ENCODE data around the gene C17orf50. TPM values are rescaled to one million over a fixed set of nuclear protein-coding genes. Genes with fewer than 3 reads are reported as not detected.

Gene C17orf50
- total RNA-seq, 1 donor from 2014 or later: not detected

- ATAC-seq: peak; percentile 75
- no peak overlapping the region for H3K4me3 ChIP-seq
- no peaks in the 10 kb centered on the region for H3K9me3 ChIP-seq
- H3K27me3 ChIP-seq: no peaks in the 10 kb centered on the region
- no peak for DNase-seq
- TF ChIP-seq CTCF (IDR thresholded peaks at IDR 0.05): peak; percentile 85
- intact Hi-C loops (cut with DNase I): loop anchor here (5.0 kb wide), 1 partner anchor 37 kb away; no protein-coding TSS in a partner anchor
- no peak overlapping the region for H3K27ac ChIP-seq
- peaks cover 44% of the 10 kb centered on the region for H3K4me1 ChIP-seq
- no peaks in the 10 kb centered on the region for H3K36me3 ChIP-seq
These were observed 44.0 kb downstream of the C17orf50 start for GRCh38 chr17:35804658-35805192.

GRCh38 chr17:35807371-35808144, 46.9 kb downstream of the C17orf50 start:
- Histone ChIP-seq H3K4me3 (no peak overlapping the region), H3K4me1 (peaks cover 40% of the 10 kb centered on the region), H3K36me3 (no peaks in the 10 kb centered on the region), H3K27me3 (no peaks in the 10 kb centered on the region), H3K9me3 (no peaks in the 10 kb centered on the region), H3K27ac (no peak overlapping the region)
- ATAC-seq (no peak), DNase-seq (no peak)
- TF ChIP-seq CTCF (IDR thresholded peaks at IDR 0.05): no peak
- intact Hi-C loops (cut with DNase I): loop anchor here (5.0 kb wide), 1 partner anchor 40 kb away; no protein-coding TSS in a partner anchor

GRCh38 chr17:35808240-35808961, 47.7 kb downstream of the C17orf50 start:
- ATAC-seq: no peak
- Histone ChIP-seq H3K27ac (peak overlapping the region; percentile 91), H3K27me3 (no peaks in the 10 kb centered on the region), H3K36me3 (no peaks in the 10 kb centered on the region), H3K9me3 (no peaks in the 10 kb centered on the region), H3K4me1 (peaks cover 45% of the 10 kb centered on the region), H3K4me3 (peak overlapping the region; percentile 77)
- no peak for TF ChIP-seq CTCF (IDR thresholded peaks at IDR 0.05)
- intact Hi-C loops (cut with DNase I): loop anchor here (5.0 kb wide), 1 partner anchor 41 kb away; no protein-coding TSS in a partner anchor
- DNase-seq: no peak

- ATAC-seq (peak; percentile 98), DNase-seq (peak; percentile 97)
- Histone ChIP-seq H3K4me3 (peak within 1 kb of the TSS; percentile 77), H3K4me1 (peaks cover 47% of the 10 kb centered on the region), H3K27me3 (no peaks in the 10 kb centered on the region), H3K9me3 (no peaks in the 10 kb centered on the region), H3K36me3 (no peaks in the 10 kb centered on the region), H3K27ac (peak within 1 kb of the TSS; percentile 91)
- intact Hi-C loops (cut with DNase I): loop anchor here (5.0 kb wide), 1 partner anchor 42 kb away; no protein-coding TSS in a partner anchor
- TF ChIP-seq CTCF (IDR thresholded peaks at IDR 0.05): peak; percentile 65
These were observed 48.5 kb downstream of the C17orf50 start, which contains the start of gene TAF15 for GRCh38 chr17:35808962-35809854. TSS of gene TAF15 (plus strand) at chr17:35809484. CDS start at chr17:35809570, 86 bp downstream.
